GM18499 (cell line): ENCODE measurements around the gene SEMA4F.
A peak's percentile ranks its signal among the peaks of the same experiment; 100 is the strongest.

Experiments
- ATAC-seq: cut with Tn5 transposase; IDR thresholded peaks from one replicate; pipeline ENCODE4 v1.9.1; 2021; ENCODE audit warnings: moderate number of reproducible peaks; ENCODE audit not compliant: insufficient read depth, unreplicated experiment

Gene SEMA4F

GRCh38 chr2:74702001-74702715 lies 48.1 kb downstream of the SEMA4F start:
- no peak for ATAC-seq

- no peak for ATAC-seq
Measured at GRCh38 chr2:74703373-74703772, 49.3 kb downstream of the SEMA4F start.

- no peak for ATAC-seq
Measured at GRCh38 chr2:74704216-74704615, 50.2 kb downstream of the SEMA4F start.

GRCh38 chr2:74706741-74707140 lies 52.7 kb downstream of the SEMA4F start:
- no peak for ATAC-seq

- ATAC-seq = no peak
Measured at GRCh38 chr2:74707837-74708236, 53.8 kb downstream of the SEMA4F start.

DNA sequence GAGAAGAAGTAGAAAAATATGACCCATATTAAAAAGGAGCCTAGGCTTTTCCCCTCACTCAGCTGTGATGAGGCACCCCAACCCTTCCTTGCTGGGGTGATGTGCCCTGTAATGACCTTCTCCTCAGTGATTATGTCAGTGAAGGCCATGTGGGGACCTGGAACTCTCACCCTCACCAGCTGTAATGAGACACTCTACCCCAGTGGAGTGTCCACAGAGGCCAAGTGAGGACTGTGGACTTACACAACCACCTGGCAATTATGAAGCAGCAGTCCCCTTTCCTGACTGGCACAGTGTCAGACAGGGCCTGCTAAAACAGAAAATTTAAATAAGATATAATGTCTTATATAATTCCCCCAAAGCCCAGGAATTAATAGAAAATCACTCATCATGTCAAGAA lies 54.2 kb downstream of the SEMA4F start:
- ATAC-seq = no peak

DNA sequence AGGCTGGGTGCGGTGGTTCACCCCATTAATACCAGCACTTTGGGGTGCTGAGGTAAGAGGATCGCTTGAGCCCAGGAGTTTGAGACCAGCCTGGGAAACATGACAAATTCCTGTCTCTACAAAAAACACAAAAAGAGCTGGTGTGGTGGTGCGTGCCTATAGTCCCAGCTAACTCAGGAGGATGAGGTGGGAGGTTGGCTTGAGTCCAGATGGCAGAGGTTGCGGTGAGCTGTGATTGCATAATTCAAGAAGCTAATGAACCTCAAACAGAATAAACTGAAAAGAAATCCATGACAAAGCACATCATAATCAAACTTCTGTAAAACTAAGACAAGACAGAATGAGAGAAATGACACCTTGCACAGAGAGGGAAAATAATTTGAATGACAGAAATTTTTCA lies 54.8 kb downstream of the SEMA4F start:
- no peak for ATAC-seq

DNA sequence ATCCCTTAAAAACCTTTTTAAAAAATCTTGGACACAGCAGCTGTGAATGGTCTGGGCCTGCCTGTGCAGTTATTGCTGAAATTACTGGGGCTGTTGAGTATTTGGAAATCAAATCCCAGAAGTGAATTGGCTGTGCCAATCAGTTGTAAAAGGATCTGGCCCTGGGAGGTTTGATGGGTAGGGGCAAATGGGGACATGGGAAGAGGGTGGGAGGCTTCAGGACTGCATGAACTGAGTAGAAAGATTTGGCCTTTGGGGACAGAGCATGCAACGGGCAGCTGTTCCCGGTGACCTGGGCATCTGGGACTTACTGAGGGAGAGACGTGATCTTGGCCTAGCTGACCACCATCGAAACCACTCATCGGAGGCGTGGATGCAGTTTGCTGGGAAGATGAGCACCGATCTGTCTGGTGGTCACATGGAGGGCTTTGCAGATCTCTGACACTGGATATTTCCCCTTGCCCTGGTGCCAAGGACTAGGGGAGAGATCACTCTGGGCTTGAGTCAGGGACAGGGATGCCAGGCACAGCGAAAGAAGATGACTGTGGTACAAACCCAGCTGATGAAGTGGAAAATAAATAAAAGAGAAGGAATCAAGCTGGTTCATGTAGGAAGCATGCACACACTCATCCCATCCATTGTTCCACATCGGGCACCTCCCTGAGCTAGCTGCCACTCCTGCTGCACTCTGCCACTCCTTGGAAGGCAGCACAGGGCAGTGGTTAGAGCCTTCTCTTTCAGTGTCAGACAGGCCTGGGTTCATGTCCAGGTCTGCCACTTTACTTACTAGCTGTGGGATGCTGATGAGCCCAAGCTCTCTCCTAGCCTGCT lies 58.4 kb downstream of the SEMA4F start:
- no peak for ATAC-seq

GRCh38 chr2:74714691-74715080 lies 60.6 kb downstream of the SEMA4F start:
- ATAC-seq = no peak

- peak; percentile 78 for ATAC-seq
Measured at GRCh38 chr2:74715081-74715791, 61.2 kb downstream of the SEMA4F start.

- ATAC-seq = no peak
Measured at GRCh38 chr2:74715880-74716279, 61.8 kb downstream of the SEMA4F start.

DNA sequence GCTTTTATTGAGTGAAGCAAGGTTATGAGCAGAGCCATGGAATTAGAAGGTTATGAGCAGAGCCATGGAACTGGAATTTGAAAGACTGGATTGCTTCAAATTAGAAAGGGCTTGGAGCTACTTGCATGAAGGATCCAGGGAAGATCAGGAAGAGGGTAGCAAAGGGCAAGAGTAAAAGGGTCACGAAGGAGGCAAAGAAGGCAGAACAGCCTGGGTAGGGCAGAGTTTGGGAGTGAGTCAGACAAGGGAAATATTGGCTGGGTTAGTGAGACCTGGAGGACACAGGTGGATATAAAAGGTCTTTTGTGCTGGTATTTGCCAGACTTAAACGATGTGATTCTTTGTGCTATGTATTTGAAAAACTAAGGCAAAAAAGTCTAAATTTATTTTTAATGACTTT lies 65.0 kb downstream of the SEMA4F start:
- ATAC-seq = no peak

DNA sequence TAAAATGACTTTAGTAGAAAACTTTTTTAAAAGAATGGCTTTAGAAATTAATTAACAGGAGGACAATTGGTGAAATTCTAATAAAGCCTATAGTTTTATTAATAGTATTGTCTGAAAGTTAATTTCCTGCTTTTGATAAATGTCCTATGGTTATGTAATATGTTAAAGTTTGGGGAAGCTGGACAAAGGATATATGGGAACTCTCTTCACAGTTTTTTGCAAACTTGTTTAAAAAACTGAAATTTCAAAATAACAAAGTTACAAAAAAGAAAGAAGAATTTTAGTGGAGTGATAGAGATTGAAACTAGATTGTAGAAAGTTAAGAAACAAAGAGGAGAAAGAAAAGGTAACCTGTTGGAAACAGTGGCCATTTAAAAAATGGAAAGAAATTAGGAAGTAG lies 67.3 kb downstream of the SEMA4F start:
- ATAC-seq = no peak

DNA sequence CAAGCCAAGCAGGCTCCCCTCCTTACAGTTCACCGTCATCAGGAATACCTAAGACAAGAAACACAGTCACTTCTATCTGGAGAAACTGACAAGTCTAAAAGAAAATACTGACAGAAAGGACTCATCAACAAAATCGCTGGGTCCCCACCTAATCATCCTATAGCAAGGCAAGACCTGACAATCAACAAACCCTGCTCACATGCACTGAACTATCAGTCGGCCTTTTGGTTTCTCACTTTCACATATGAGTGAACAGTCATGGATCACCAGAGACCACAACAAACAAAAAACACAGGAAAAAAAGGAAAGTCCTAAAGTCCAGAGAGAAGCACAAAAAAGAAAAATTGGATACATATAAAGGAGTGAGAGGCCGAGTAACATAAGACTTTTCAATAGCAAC lies 70.4 kb downstream of the SEMA4F start:
- no peak for ATAC-seq

DNA sequence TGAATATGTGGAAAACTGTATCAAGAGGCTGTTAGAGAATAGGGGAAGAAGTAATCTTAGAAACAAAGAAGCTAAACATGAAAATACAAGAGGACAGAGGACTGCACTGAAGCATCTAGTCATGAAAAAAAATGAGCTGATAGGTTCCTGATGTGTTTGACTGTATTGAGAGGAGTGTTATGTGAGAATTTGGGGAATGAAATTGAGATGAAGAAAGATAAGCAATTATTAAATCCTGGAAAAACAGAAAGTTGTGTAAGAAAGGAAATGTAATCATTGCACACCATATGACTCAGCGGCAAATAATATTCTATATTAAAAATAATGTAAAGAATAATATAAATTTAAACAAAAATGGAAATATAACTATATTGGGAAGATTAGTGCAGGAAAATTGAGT lies 71.2 kb downstream of the SEMA4F start:
- no peak for ATAC-seq

- no peak for ATAC-seq
Measured at GRCh38 chr2:74728842-74729241, 74.8 kb downstream of the SEMA4F start.

- ATAC-seq = no peak
Measured at GRCh38 chr2:74730530-74730929, 76.5 kb downstream of the SEMA4F start.
